Fibroblast of villous mesenchyme (primary cell): ENCODE results near the gene FRMD4A. TPM values are rescaled to one million over a fixed set of nuclear protein-coding genes. Genes with fewer than 3 reads are reported as not detected.

Experiments used
- DNase-seq: peaks from one replicate; pipeline ENCODE4 v3.0.0-alpha.2; 2010; ENCODE audit warnings: low read depth
- H3K4me3 ChIP-seq: 2 replicates; pipeline ENCODE4 v1.5.1; 2011; ENCODE audit warnings: low read depth, mild to moderate bottlenecking, low read length
- total RNA-seq: library from RNA; depleted of rRNA; stranded (reverse); fragments of >200 nt; gene quantifications from 2 replicates; pipeline ENCODE4 v1.2.3, GENCODE V29; 2012
- TF ChIP-seq, protein P1 (sequence below): IDR thresholded peaks from 2 replicates; pipeline ENCODE4 v1.5.1; 2012; ENCODE audit warnings: low read depth, mild to moderate bottlenecking, low read length; ENCODE audit not compliant: insufficient read depth

Gene FRMD4A
- total RNA-seq, 1 donor: 40.2 TPM

DNA sequence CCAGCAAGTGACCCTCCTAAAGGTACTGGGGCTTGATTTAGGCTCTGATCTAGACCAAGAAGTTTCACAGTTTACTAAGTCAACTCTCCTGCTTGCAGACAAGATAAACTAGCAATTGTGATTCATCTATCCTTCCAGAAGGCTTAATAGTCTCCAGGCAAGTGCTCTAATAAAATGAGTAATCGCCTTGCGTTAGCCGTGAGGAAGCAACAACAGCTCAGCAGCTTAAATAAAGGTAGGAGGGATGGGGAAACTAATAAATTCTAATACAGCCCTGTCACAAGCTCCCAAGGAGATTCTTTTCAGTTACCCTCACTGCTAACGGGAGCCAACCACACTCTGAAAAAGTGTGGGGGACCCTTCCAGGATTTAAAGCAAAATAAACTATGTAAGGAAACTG is 48.4 kb downstream of the FRMD4A start:
- no peak overlapping the region for H3K4me3 ChIP-seq
- DNase-seq: peak; percentile 18
- TF ChIP-seq, protein P1, sequence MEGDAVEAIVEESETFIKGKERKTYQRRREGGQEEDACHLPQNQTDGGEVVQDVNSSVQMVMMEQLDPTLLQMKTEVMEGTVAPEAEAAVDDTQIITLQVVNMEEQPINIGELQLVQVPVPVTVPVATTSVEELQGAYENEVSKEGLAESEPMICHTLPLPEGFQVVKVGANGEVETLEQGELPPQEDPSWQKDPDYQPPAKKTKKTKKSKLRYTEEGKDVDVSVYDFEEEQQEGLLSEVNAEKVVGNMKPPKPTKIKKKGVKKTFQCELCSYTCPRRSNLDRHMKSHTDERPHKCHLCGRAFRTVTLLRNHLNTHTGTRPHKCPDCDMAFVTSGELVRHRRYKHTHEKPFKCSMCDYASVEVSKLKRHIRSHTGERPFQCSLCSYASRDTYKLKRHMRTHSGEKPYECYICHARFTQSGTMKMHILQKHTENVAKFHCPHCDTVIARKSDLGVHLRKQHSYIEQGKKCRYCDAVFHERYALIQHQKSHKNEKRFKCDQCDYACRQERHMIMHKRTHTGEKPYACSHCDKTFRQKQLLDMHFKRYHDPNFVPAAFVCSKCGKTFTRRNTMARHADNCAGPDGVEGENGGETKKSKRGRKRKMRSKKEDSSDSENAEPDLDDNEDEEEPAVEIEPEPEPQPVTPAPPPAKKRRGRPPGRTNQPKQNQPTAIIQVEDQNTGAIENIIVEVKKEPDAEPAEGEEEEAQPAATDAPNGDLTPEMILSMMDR: no peak

DNA sequence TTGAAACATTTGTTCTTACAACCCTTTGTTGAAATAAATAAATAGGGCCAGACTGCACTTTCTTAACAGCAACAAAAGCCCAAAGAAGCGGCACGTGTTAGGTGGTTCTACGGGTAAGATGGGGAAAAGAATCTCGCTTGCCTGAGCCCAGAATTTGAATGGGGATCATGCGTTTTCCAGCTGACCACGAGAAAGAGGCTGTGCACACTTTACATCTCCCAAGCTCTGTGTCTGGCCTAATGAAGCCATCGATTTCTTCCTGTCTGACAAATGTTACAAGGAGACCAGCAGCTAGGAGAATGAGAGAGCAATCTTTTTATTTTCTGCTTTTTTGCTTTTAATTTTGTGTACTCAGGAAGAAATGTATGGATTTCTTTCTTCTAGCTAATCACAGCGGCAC is 52.2 kb downstream of the FRMD4A start:
- TF ChIP-seq, protein P1: no peak
- H3K4me3 ChIP-seq: no peak overlapping the region
- DNase-seq: no peak

DNA sequence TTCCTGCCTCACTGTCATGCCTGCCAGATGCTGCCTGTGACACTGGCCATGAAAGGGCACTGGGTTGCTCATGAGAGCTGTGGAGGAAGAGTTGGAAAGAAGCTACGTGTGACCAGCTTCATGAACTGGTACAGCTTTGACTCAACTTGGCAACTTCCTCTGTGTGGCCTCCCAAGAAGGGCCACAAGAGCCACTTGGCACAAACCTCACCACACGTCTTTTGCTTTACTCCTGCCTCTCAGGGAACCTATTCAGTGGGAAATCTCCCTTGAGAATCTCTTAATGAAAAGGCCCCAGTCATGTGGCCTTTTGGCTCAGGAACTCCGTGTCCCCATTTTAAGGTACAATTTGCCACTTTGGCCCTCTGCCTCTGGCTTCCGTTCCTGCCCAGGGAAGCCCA is 54.5 kb downstream of the FRMD4A start:
- TF ChIP-seq, protein P1: no peak
- no peak overlapping the region for H3K4me3 ChIP-seq
- no peak for DNase-seq

DNA sequence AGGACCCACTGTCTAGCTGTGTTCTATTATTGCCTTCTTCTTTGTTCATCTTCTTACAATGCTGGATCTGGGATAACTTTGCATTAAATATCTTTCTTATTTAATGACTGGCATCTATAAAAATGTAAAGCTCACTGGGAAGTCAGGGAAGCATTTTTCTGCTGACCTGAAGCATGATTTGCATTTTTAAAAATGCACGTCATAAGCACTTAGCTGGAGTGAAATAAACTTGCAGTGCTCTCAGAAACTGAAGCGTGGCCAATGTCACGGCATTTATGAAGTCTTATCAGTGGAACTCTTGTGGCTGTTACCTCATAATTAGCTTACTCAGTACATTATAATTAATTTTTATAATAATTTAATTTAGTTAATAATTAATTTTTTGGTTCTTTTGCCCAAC is 59.1 kb downstream of the FRMD4A start:
- no peak overlapping the region for H3K4me3 ChIP-seq
- TF ChIP-seq, protein P1: no peak
- DNase-seq: no peak

DNA sequence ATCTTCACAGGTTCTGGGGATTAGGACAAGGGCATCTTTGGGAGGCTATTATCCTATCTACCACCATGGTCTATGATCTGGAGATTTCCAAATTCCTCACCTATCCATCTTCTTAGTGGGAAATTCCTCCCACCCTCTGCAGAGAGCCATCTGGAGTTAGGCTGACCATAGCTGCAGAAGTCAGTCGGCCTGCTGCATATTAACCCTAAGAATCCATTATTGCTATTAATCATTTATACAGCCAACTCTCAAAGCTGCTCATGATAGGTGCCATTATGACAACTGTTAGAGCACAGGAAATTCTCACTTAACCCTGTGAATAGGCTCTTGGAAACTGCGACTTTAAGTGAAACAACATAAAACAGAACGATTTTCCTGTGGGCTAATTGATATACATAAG is 60.4 kb downstream of the FRMD4A start:
- TF ChIP-seq, protein P1: no peak
- H3K4me3 ChIP-seq: no peak overlapping the region
- no peak for DNase-seq

DNA sequence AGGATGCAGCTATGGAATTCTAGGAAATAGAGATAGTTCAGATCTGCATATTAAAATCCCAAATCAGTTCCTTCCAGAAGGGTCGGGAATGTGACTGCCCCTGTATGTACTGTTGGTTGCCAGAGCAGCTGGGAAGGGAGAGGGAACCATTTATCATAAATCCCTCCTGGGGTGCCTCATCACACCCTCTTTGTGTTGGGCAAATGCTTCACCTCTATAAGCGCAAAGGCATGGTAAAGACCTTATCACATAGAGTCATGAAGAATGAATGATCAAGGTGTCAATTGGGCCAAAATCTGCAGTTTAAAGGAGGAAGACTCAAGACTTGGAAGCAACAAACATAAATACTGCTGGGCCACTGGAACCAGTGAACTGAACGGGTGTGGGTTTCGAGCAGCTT is 65.0 kb downstream of the FRMD4A start:
- no peak overlapping the region for H3K4me3 ChIP-seq
- DNase-seq: no peak
- TF ChIP-seq, protein P1: no peak

DNA sequence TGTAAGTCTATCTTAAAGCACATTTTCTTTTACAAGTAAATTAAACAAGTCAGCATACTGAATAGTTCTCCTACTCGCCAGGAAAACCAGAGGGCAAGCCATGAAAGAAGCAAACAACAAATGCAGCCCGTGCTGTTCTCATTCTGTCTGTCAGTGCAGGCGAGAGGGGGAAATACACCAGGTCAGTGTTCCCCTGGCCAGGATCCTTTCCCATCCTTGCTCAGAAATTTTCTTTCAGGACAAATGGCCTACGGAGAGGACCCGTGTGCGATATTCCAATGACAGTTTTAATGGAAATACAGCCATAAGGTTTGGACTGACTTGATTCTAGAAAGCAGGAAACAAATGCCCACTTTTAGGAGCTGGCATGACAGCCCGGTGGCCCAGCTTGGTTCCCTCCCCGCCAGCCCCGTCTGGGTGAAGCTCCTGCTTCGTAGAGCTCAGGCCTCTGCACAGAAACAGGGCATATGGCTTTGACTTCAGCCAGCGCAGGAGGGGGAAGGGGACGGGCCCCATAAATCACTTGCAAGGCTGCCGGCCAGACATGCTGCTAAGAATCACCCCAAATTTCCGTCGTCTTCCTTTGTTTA is 67.8 kb downstream of the FRMD4A start:
- DNase-seq: no peak
- TF ChIP-seq, protein P1: no peak
- H3K4me3 ChIP-seq: no peak overlapping the region
